Endothelial cell of umbilical vein (primary cell): ENCODE measurements around the gene AFDN. TPM values are rescaled to one million over a fixed set of nuclear protein-coding genes. Genes with fewer than 3 reads are reported as not detected.

Experiments used
- BruUV-seq: library from RNA; stranded (reverse); fragments of 400-500 nt; replicated peaks from 2 replicates; lab custom pipeline; 2021; lab: Mats Ljungman, UMichigan
- CTCF ChIA-PET: fragments of 300-600, 350-600 bp; sonication (Branson Sonifier 250); formaldehyde crosslinking; loops from one replicate; lab custom pipeline; 2021; ENCODE audit warnings: antibody characterized with exemption, inconsistent platforms; lab: Charles Lee
- POLR2A ChIA-PET: fragments of 300-600, 350-600 bp; sonication (Branson Sonifier 250); formaldehyde crosslinking; loops from one replicate; lab custom pipeline; 2021; ENCODE audit warnings: antibody characterized with exemption, inconsistent platforms; lab: Charles Lee
- DNase-seq: peaks from one replicate; pipeline ENCODE4 v3.0.0-alpha.2; 2011; ENCODE audit warnings: low read depth, low spot score
- FAIRE-seq: peaks from 2 replicates; lab custom pipeline; 2011; peaks lifted over from hg19 to GRCh38; lab: Jason Lieb, UNC
- H2AFZ ChIP-seq: 2 replicates; pipeline ENCODE4 v1.6.0; 2012; ENCODE audit warnings: low read depth, low read length, control low read depth, inconsistent platforms
- H3K27ac ChIP-seq: 2 replicates; pipeline ENCODE4 v1.5.1; 2011; ENCODE audit warnings: low read depth, mild to moderate bottlenecking, control low read depth, low read length, moderate library complexity; ENCODE audit not compliant: insufficient read depth
- H3K27me3 ChIP-seq, 2 experiments: 2 replicates each; pipeline versions ENCODE4 v1.6.0 to v1.6.1; 2011; ENCODE audit warnings: low read length in 2 of 2, mixed read lengths in 1 of 2; ENCODE audit not compliant: control insufficient read depth in 2 of 2, insufficient read depth in 2 of 2
- H3K36me3 ChIP-seq, 2 experiments: 2 replicates in 1 of 2; 3 replicates in 1 of 2; pipeline ENCODE4 v1.5.1; 2011; ENCODE audit warnings: low read length in 2 of 2, mild to moderate bottlenecking in 1 of 2, moderate library complexity in 1 of 2; ENCODE audit not compliant: control insufficient read depth in 2 of 2, insufficient read depth in 2 of 2; ENCODE audit errors: extremely low read depth in 1 of 2
- H3K4me1 ChIP-seq: 3 replicates; pipeline ENCODE4 v1.5.1; 2011; ENCODE audit warnings: mild to moderate bottlenecking, low read length; ENCODE audit not compliant: control insufficient read depth, insufficient read depth; ENCODE audit errors: extremely low read depth
- H3K4me2 ChIP-seq: 2 replicates; pipeline ENCODE4 v1.6.1; 2011; ENCODE audit warnings: low read length, control low read depth, mixed read lengths; ENCODE audit not compliant: insufficient read depth
- H3K4me3 ChIP-seq, 3 experiments: fragments of 200-600 bp in 1 of 3; sonication (generic), shearing (Covaris generic) in 1 of 3; replicated peaks in 1 of 3; 2 replicates each; pipeline ENCODE4 v1.5.1; 2011 to 2016; ENCODE audit warnings: control low read depth in 3 of 3, low read length in 3 of 3, mild to moderate bottlenecking in 2 of 3, inconsistent platforms in 1 of 3, low read depth in 1 of 3, moderate library complexity in 1 of 3; ENCODE audit not compliant: insufficient read depth in 1 of 3
- H3K79me2 ChIP-seq: 2 replicates; pipeline ENCODE4 v1.6.0; 2012; ENCODE audit warnings: low read length, inconsistent platforms; ENCODE audit not compliant: control insufficient read depth, insufficient read depth
- H3K9ac ChIP-seq: replicated peaks from 2 replicates; pipeline ENCODE3; 2011; ENCODE audit warnings: low read length, control low read depth; ENCODE audit not compliant: insufficient read depth; ENCODE audit errors: extremely low read depth
- H3K9me1 ChIP-seq: replicated peaks from 3 replicates; pipeline ENCODE4 v1.6.0; 2011; ENCODE audit warnings: mild to moderate bottlenecking, low read length; ENCODE audit not compliant: control insufficient read depth, insufficient read depth; ENCODE audit errors: extremely low read depth
- H3K9me3 ChIP-seq: replicated peaks from 2 replicates; pipeline ENCODE4 v1.5.1; 2012; ENCODE audit warnings: low read length, inconsistent platforms; ENCODE audit not compliant: control insufficient read depth, insufficient read depth
- H4K20me1 ChIP-seq: replicated peaks from 2 replicates; pipeline ENCODE3; 2011; ENCODE audit warnings: mild to moderate bottlenecking, low read length; ENCODE audit not compliant: control insufficient read depth, insufficient read depth; ENCODE audit errors: extremely low read depth
- CTCF ChIP-seq, 2 donors: IDR thresholded peaks; 1 replicate in 1 of 2; 2 replicates in 1 of 2; pipeline ENCODE4 v1.5.1; 2011; ENCODE audit warnings: low read length in 2 of 2, mild to moderate bottlenecking in 2 of 2, moderate library complexity in 2 of 2, control low read depth in 1 of 2, inconsistent platforms in 1 of 2, low read depth in 1 of 2; ENCODE audit not compliant: insufficient read depth in 1 of 2; ENCODE audit errors: extremely low read depth in 1 of 2
- EZH2 ChIP-seq: IDR thresholded peaks from 2 replicates; pipeline ENCODE4 v1.6.1; 2012; ENCODE audit warnings: borderline replicate concordance, low read depth, mild to moderate bottlenecking, moderate library complexity, low read length, inconsistent platforms; ENCODE audit not compliant: severe bottlenecking
- FOS ChIP-seq: IDR thresholded peaks from 2 replicates; pipeline ENCODE4 v1.6.1; 2011; ENCODE audit warnings: mild to moderate bottlenecking, low read length, moderate library complexity, borderline replicate concordance; ENCODE audit not compliant: insufficient read depth
- GATA2 ChIP-seq: IDR thresholded peaks from 2 replicates; pipeline ENCODE4 v1.7.0; 2011; ENCODE audit warnings: low read depth, mild to moderate bottlenecking, moderate library complexity, mixed read lengths, low read length; ENCODE audit not compliant: insufficient read length, insufficient read depth
- JUN ChIP-seq: IDR thresholded peaks from 2 replicates; pipeline ENCODE4 v1.6.1; 2011; ENCODE audit warnings: borderline replicate concordance, low read depth; ENCODE audit not compliant: insufficient read length, insufficient read depth
- MAX ChIP-seq: IDR thresholded peaks from 2 replicates; pipeline ENCODE4 v1.6.1; 2011; ENCODE audit not compliant: insufficient read depth, insufficient read length
- MYC ChIP-seq: IDR thresholded peaks from one replicate; pipeline ENCODE4 v1.6.1; 2011; ENCODE audit warnings: mild to moderate bottlenecking, low read depth, low read length
- POLR2A ChIP-seq: IDR thresholded peaks from 2 replicates; pipeline ENCODE4 v1.6.1; 2012; ENCODE audit warnings: low read depth, mild to moderate bottlenecking, control low read depth, low read length
- POLR2AphosphoS5 ChIP-seq: IDR thresholded peaks from 2 replicates; pipeline ENCODE4 v1.6.1; 2012; ENCODE audit warnings: low read depth, mild to moderate bottlenecking, control low read depth, low read length, moderate library complexity; ENCODE audit not compliant: insufficient read depth
- dilution Hi-C: fragments of 300-500 bp; cut with MboI; formaldehyde crosslinking; loops from one replicate; pipeline ENCODE4 v1.15.0; 2019; ENCODE audit warnings: low sequenced_read_pairs; ENCODE audit not compliant: extremely low pct_ligation_motif_present
- intact Hi-C: fragments of 100-400 bp; cut with micrococcal nuclease; formaldehyde crosslinking; loops from one replicate; pipeline ENCODE4 v1.10.0; 2022
- polyA plus RNA-seq, 4 experiments: library from polyadenylated mRNA; depleted of rRNA in 3 of 4; stranded (reverse) in 3 of 4; unstranded in 1 of 4; fragments of >200 nt; gene quantifications; 2 replicates each; pipeline versions ENCODE4 v1.2.1 to v1.2.3, GENCODE V29; 2011 to 2012; ENCODE audit warnings: missing spikeins in 1 of 4
- total RNA-seq: library from RNA; stranded (reverse); gene quantifications from 2 replicates; pipeline ENCODE4 v1.2.3, GENCODE V29; 2021

Gene AFDN
- total and polyA plus RNA-seq, 2 donors (not counting 3 experiments of a cell fraction or from before 2014, with no cell fraction given), result 31.0 to 134 TPM

GRCh38 chr6:167806061-167806700 is 20.5 kb upstream of the AFDN start:
- Histone ChIP-seq H3K4me1 (no peaks in the 10 kb centered on the region), H3K9me1 (no peaks in the 10 kb centered on the region), H3K36me3 (no peaks in the 10 kb centered on the region), H3K9ac (no peak overlapping the region), H4K20me1 (no peaks in the 10 kb centered on the region), H3K4me2 (no peak overlapping the region), H3K9me3 (no peaks in the 10 kb centered on the region), H2AFZ (no peak overlapping the region), H3K27me3 (peaks cover 0 to 1% of the 10 kb centered on the region in 2 experiments), H3K79me2 (no peaks in the 10 kb centered on the region), H3K27ac (no peak overlapping the region), H3K4me3 (no peak overlapping the region)
- FAIRE-seq (no peak), DNase-seq (no peak)
- TF ChIP-seq MAX, result no peak
- no peak for TF ChIP-seq GATA2
- TF ChIP-seq POLR2A, result no peak
- no peak for TF ChIP-seq CTCF (IDR thresholded peaks at IDR 0.05; ENCODE audit: extremely low read depth in 1 of 2, insufficient read depth in 1 of 2, low read depth in 1 of 2, low read length in 2 of 2)
- no peak for TF ChIP-seq EZH2
- no peak for TF ChIP-seq MYC
- no peak for TF ChIP-seq JUN
- no peak for TF ChIP-seq POLR2AphosphoS5
- no peak for TF ChIP-seq FOS
- ChIA-PET CTCF (no interaction called here), POLR2A (no interaction called here)
- dilution Hi-C loops (no loop called here), intact Hi-C loops (no loop called here)
- no TSS peak for BruUV-seq
